ENCODE data around the gene QRICH1.
A peak's percentile ranks its signal among the peaks of the same experiment; 100 is the strongest.

The QRICH1 gene

DNA sequence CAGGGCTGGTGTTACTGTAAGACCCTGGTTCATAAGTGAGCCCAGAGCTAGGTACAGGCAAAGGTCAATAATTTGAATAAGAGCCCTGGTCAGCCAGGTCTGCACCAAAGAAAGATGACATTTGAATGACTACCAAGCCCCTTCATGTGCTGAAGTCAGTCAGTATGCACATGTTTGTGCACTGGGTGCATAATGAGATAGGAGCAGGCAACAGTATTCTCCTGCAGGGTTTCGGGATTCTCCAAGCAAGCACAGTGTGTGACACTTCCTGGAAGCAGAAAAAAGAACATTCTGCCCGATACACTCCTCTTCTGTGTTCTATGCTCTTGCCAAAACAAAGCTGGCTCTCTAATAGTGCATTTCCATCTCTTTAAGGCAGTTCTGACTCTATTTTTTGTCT is 59.2 kb downstream of the QRICH1 start:
- no peak for DNase-seq

DNA sequence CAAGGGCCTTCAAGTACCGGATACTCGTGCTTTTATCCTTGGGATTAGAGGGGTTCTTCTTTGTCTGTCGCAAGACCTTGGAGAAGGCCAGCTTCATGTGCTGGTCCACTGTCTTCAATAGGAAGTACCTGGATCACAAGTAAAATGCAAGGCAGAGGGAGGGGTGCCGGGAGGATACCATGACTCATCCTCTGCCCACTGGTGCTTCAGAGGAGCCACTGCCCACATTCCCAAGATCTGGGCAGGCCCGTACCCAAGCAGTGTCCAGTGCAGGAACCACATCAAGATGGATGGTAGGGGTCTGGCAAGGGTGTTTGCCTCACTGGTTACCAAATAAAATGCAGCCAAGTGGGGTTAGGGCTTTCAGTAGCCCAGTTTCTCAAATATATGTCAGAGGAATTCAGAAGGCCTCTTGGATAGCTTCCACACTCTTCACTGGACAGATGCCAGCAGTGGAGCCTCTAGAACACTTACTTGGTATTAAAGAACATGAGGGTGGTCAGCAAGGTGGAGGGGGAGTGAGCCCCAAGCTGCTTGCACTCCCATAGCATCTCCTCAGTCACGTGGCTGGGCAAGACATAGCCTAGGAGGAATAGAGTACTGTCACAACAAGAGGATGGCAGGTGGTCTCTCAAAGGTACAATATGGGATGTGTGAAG is 61.1 kb downstream of the QRICH1 start:
- peak in 1 of 51 donors; percentile 13 for DNase-seq

DNA sequence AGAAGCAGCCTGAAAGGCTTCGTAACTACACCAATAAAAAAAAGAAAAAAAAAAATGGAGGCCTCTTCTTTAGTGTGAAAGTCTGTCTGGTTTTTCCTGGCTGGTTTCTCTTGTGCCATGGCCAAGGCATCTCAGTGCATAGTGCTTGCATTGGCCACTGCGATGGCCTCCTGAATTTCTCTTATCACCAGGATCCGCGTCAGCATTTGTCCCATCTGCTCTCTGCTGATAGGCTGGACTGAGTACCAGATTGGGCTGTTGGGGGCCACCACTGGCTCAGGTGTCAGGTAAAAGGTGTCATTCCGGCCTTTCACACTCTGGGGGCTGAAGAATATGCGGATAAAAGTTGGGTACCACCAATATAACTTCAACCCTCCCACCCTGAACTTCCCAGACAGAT is 63.5 kb downstream of the QRICH1 start:
- no peak for DNase-seq

DNA sequence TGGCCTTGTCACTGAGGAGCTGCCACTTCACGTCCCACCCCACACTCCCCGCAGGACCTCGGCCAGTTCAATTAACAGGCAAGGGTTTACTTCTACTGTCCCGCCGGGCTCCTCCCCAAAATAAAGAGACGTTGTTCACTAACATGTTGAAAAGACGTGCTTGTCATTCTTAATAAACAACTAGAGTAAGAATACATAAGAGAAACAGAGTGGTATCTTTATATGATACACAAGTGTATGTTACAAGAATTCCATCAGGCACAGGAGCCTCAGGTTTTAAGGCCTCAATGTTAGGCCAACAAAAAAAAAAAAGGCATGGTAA is 64.3 kb downstream of the QRICH1 start:
- no peak for DNase-seq

DNA sequence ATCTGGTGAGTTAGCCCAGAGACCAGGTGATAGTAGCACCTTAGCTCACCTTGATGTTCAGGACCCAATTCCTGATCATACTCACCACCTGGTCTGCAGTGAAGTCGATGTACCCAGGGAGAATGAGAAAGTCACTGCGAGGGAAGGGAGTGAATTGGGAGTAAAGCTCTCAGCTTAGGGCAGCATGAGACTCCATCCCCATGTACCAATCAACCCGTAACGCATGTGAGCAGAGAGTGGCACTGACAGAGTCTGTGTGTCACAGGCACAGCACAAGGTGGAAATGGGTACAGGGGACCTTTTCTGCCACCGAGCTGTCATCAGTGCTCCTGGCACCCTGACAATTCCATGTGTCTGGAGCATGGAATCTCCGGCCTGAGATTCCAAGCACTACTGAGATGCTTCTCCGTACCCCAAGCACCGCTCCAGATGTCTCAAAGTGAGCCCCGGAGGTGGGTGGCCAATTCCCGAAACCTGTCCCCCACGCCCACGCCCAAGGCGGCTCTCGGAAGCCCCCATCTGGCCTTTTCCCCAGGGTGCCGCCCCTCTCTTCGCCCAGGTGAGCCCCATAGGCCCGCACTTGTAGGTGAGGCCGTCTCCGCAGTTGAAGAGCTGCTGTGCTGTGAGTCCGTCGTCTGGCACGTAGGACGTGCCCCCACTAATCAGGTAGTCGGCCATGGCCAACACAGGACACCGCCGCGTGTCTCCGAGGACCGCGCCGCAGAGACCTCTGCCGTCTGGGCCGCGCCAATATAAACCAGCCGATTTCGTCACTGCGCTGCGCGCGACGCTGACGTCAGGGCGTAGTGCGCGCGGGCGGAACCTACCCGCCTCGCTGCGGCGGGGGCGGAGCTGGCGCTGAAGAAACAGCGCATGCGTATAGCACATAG is 65.0 kb downstream of the QRICH1 start, which contains the start of gene IMPDH2:
TSS of gene IMPDH2 (minus strand) at position 726 of the 890 bp plus-strand sequence. CDS start at position 678, 48 bp downstream.
- DNase-seq: peak; percentile 42 to 96 (median 90)

DNA sequence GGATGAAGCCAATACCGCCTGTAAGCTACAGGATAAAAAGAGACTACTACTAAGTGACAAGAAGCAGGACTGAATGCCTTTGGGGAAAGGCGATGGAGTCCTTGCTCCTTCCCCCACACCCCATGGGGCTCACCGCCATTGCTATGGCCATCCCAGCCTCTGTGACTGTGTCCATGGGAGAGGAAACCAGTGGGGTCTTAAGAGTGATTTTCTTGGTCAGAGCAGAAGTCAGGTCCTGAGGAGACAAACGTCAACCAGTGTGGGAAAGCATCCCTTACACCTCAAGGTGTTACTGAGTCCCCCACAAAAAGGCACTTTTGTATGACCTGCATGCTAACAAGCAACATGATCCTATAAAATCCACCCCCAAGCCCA is 65.6 kb downstream of the QRICH1 start:
- DNase-seq: no peak

DNA sequence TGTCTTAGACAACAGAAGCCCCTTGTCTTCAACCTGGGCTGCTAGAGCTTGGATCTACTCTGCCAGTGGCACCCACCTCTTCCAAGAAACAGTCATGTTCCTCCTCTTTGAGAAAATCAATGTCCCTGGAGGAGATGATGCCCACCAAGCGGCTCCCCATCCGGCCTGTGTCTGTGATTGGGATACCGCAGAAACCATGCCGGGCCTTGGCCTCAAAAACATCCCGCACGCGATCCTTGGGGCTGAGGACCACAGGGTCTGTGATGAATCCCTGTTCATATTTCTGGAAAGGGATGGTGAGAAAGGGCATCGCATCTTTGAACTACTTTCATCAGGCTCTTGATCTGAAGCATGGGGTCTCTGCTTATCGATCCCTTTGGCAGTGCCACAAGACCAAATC is 66.2 kb downstream of the QRICH1 start:
- DNase-seq: no peak

DNA sequence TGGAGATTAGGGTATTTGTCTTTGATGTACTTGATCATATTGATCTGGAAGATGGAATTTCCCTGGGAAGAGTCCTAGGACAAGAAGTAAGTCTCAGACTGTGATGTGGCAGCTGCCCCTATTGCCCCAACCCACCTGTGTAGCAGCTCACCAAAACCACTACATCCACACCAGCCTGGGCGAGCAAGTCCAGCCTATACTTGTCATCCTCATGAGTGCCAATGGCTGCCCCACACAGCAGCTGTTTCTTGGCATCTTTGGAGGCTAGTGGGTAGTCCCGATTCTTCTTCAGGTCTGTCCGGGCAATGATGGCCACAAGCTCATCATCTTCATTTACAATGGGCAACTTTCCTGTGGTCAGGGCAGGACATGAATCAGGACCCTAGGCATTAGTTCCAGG is 67.3 kb downstream of the QRICH1 start:
- no peak for DNase-seq

DNA sequence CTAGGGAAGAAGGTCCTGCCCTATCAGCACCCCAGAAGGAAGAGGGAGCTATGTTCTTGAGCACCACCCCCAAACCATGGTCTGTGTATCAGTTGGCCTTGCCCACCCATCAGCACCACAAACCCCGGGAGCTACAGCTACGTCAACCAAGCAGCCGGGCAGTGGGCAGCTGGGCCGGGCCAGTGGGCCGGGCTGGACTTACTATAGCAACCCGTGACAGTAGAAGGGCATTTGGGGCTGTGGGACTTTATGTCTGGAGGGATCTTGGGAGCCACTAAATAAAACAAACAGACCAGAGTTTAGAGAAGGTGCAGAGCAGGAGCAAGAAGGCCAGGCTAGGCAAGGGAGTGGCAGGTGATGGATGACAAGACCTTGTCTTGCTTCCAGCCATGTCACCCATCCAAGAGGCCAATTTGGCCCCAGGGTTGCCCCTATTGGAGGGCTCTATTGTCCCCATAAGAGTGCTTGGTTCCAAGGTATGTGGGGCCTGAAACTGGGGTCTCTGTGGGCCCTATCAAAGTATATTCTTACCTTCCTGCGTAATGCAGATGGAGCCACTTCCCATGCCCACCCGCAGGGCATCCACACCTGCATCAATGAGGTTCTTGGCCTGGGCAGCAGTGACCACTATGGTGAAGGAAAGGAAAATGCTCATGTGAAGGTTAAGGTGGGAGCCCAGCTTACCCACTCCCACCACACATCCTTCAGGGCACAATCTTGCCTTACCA is 67.9 kb downstream of the QRICH1 start:
- DNase-seq: no peak

DNA sequence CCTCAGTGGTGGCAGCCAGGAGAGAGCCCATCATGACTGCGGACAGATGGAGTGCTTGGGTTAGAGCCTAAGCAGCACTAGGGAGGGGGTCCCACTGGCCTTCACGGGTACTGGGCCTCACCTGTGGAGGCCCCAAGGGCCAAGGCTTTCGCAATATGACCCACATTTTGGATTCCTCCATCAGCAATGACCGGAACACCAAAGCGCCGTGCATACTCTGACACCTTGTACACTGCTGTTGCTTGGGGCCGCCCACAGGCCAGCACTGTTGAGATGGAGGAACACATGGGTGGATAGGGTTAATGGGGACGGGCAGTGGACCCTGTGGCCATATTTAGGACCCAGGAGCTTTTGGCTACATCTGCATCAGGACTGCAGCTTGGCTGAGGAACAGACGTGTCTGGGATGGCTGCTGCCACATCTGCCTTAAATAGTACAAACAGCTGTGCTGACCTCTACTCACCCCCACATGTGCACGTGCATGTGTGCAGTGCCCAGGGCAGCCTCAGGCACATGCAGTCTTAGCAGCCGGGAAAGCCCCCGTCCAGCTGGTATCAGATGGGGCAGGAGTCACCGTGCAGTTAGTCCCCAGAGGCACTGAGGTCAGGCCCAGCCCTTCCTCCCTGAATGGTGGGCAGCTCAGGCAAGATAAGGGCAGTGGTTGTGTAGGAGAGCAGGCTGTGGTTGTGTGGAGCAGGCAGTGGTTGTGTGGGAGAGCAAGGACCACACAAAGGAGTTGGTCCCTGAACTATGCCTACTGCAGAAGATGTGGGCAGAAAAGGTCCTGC is 68.7 kb downstream of the QRICH1 start:
- no peak for DNase-seq

DNA sequence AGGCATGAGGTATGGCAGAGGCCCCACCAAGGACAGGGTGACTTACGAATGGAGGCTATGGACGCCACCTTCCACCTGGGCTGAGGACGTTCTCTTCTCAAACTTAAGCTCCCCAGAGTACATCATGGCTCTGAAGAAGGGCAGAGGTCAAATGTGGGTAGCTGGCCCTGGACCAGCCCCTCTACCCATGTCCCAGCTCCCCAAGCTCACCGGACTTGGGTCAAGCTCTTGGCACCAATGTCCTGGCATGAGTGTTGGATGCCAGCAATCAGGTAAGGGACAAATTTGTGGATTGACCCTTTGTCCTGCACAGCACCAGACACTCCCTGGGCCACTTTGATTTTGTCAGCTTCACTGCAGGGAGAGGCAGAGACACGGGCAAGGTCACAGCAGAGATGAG is 69.4 kb downstream of the QRICH1 start:
- DNase-seq: no peak

DNA sequence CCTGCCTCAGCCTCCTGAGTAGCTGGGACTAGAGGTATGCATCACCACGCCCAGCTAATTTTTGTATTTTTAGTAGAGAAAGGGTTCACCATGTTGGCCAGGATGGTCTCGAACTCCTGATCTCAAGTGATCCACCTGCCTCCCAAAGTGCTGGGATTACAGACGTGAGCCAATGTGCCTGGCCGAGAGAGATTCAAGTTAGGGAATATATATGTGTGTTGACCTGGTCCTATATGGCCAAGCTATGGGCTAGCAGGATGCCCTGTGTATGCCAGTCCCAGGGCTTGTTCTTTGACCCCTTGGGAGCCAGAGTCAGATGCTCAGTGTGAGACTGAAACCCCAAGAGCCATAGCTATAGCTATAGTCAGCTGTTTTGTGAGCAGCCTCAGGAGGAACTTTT is 70.1 kb downstream of the QRICH1 start:
- DNase-seq: no peak

DNA sequence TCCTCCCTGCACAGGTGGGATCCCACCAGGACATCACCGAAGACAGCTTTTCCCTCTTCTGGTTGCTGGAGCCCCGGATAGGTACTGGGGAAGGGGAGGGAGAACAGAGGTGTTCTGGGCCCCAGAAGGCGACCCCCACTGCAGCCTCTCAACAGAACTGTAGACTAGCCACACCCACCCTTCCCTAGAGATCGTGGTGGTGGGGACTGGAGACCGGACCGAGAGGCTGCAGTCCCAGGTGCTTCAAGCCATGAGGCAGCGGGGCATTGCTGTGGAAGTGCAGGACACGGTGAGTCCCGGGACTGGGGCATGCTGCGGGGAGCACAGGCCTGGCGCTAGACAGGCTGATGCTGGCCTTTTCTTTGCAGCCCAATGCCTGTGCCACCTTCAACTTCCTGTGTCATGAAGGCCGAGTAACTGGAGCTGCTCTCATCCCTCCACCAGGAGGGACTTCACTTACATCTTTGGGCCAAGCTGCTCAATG is 71.1 kb downstream of the QRICH1 start:
- no peak for DNase-seq

DNA sequence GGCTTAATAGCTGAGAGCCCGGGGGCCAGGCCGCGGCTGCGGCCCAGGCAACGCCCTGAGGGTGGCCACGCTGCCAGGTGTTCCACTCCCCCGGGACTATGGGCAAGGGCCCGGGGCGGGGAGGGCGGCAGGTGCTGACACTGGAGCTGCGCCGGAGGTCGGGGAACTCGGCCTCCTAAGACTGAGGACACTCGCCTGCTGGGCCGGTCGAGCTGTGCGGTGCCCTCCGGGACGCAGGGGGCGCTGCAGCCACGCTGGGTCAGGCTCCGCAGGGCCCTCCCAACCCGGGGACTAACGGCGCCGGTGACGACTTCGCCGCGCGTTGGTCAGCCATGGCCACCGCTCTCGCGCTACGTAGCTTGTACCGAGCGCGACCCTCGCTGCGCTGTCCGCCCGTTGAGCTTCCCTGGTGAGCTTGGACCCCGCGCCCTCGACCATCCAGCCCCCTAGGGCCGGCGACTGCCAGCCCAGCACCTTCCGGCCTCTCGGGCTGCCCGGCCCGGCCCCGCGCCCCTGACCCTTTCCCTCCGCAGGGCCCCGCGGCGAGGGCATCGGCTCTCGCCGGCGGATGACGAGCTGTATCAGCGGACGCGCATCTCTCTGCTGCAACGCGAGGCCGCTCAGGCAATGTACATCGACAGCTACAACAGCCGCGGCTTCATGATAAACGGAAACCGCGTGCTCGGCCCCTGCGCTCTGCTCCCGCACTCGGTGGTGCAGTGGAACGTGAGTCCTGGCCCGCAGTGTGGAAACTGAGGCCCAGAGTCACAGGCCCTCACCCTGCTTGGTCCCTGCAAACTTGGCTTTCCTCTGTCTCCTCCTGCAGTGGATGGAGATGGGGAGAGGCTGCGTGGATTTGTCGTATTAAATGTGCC is 71.8 kb downstream of the QRICH1 start, which contains the start of gene NDUFAF3:
TSS of gene NDUFAF3 (plus strand) at position 309 of the 875 bp plus-strand sequence. CDS start at position 333, 24 bp downstream.
- peak; percentile 52 to 92 (median 84) for DNase-seq

DNA sequence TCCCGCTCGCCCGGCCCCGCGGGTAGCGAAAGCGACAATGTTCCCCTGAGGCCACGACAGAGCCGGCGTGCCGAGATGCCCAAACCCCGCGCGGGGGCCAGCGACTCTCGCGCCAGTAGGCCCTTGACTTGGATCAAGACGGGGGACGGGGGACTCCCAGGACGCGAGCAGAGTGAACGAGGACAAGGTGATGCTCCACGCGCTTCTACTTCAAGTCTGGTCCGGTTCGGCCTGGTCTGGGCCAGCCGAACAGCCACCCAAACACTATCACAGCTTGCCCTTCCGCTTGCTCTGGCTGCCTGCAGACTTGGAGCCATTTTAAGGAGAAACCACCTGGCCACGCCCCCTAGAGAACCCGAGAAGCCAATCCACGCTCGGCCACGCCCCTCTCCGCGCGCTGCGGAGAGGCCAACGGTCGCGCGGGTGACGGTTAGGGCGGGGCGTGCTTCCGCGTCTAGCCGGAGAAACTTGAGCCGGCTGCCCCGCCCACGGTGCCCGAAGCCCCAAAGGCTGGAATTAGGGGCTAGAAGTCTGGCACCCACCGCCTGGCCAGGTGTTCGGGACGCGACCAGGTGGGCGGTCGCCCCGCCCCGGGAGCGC is 72.6 kb downstream of the QRICH1 start:
- DNase-seq: peak; percentile 78 to 98 (median 94)

DNA sequence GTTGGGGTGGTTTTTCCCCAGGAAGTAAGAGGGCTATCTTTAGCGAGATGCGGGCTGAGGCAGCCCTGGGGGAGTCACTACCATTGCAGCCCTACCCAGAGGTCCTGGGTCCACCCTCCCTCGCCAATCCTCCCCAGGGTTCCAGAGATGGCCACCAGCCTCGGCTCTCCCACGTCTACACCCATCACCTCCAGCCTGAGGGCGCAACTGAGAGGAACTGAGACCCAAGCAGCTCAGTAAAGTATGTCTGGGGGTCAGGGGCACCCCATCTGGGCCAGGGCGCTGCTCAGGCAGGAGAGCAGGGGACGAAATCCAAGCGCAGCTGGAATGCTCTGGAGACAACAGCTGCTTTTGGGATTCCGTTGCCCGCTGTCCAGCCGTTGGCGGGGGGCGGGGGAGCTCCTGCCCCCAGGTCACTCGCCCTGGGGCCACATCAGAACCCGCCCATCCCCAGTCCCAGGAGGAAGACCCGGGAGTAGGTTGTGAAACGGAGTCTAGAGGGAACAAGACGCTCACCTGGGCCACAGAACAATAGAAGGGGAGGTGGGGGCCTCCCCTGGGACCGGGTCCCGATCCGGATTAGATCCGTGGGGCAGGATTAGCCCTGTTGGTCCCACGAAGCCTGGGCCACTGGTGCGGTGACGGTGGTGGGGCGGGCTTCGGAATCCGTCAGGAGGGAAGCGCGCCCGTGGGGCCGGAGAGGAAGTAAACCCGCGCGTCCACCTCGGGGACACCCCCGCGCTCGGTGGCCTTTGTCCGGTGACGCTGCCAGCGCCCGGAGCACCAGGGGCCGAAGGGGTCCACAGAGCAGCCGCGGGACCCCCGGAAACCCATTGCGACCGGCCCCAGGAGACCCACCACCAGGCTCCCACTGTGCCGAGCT is 73.3 kb downstream of the QRICH1 start:
- peak in 12 of 51 donors; percentile 20 to 67 (median 44) for DNase-seq

DNA sequence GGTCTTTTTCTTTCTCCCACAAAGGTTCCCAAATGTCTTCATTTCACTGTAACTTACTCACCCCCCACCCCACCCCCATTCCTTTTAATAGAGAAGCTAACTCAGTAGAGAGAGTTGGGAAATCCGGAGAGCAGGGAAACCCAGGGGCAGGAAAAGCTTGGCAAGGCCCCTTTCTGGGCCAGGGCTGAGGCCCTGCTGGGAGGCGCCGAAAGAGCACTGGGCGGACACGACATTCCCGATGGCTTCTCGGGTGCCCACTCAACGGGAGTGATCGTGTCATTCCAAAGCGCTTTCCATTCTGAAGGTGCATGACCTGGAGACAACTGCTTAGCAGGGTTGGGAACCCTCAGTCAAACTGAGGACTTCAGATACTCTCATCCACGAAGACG is 73.9 kb downstream of the QRICH1 start:
- DNase-seq: no peak

DNA sequence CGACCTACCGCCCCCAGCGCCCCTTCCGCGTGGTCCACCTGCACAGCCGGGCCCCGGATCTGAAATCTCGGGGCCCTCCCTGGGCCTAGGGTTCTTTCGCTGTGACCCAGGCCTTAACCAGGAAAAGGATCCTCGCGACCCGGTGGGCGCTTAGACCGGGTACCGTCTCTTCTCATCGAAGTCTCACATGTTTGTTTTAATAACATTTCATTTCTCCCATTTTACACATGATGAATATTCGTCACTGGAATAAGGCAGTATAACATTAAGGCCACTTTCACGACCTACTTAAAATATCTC is 75.2 kb downstream of the QRICH1 start:
- no peak for DNase-seq

All from hypothalamus (tissue), 51 donors.